LoVo (cell line): ENCODE data around the gene PRMT5.

Experiments used
- DNase-seq: peaks from one replicate; pipeline ENCODE4 v3.0.0-alpha.2; 2016; ENCODE audit warnings: low spot score

The PRMT5 gene

GRCh38 chr14:22875003-22875747, 54.0 kb downstream of the PRMT5 start:
- DNase-seq = no peak

- no peak for DNase-seq
Measured at GRCh38 chr14:22872833-22873520, 56.2 kb downstream of the PRMT5 start.

- DNase-seq = peak; percentile 84
Measured at GRCh38 chr14:22872033-22872832, 56.9 kb downstream of the PRMT5 start.

- DNase-seq = peak; percentile 89
Measured at GRCh38 chr14:22871224-22872032, 57.7 kb downstream of the PRMT5 start, which contains the start of gene LRP10. LRP10 (plus strand) TSS chr14:22871740; CDS start chr14:22872304, 564 bp downstream.

GRCh38 chr14:22870811-22871223, 58.4 kb downstream of the PRMT5 start:
- DNase-seq = no peak
